ENCODE data around the gene FAM47E.

DNA sequence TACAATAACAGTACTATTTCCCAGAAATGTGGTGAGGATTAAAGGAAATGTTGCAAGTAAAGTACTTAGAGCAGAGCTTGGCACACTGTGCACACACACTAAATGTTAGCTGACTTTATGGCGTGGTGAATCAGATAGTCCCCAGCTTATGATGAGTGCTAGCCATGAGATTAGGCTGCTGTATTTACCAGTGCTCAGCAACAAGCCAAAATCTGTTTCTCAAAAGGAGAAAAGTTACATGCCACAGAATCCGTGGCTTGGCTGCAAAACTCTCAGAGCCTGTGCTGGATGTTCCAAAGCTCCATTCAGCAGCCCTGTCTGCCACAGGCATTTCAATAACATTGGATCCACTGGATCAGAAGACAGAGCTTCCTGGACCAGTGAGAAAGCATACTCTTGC is 42.3 kb downstream of the FAM47E start:
- TF ChIP-seq, protein P1, sequence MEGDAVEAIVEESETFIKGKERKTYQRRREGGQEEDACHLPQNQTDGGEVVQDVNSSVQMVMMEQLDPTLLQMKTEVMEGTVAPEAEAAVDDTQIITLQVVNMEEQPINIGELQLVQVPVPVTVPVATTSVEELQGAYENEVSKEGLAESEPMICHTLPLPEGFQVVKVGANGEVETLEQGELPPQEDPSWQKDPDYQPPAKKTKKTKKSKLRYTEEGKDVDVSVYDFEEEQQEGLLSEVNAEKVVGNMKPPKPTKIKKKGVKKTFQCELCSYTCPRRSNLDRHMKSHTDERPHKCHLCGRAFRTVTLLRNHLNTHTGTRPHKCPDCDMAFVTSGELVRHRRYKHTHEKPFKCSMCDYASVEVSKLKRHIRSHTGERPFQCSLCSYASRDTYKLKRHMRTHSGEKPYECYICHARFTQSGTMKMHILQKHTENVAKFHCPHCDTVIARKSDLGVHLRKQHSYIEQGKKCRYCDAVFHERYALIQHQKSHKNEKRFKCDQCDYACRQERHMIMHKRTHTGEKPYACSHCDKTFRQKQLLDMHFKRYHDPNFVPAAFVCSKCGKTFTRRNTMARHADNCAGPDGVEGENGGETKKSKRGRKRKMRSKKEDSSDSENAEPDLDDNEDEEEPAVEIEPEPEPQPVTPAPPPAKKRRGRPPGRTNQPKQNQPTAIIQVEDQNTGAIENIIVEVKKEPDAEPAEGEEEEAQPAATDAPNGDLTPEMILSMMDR (conservative IDR thresholded peaks at IDR 0.05) = no peak
- no peak for TF ChIP-seq ZFX (IDR thresholded peaks at IDR 0.05)

Measured in C4-2B (cell line).